ENCODE results near the gene SIGLEC8. TPM values are rescaled to one million over a fixed set of nuclear protein-coding genes. Genes with fewer than 3 reads are reported as not detected.

SIGLEC8 gene
- total and polyA plus RNA-seq, 2 experiments from 2014 or later = not detected

GRCh38 chr19:51433043-51433442 lies 25.2 kb downstream of the SIGLEC8 start:
- Histone ChIP-seq H3K4me3 (no peak overlapping the region), H2AFZ (no peak overlapping the region), H4K20me1 (ENCODE audit: insufficient read depth) (no peaks in the 10 kb centered on the region), H3K27ac (no peak overlapping the region), H3K9me3 (ENCODE audit: low read depth) (no peaks in the 10 kb centered on the region), H3K4me1 (ENCODE audit: insufficient read depth) (no peaks in the 10 kb centered on the region), H3K27me3 (replicated peaks; ENCODE audit: insufficient read depth) (no peaks in the 10 kb centered on the region), H3K9ac (no peak overlapping the region), H3K4me2 (ENCODE audit: unreplicated experiment) (no peak overlapping the region), H3F3A (ENCODE audit: insufficient read depth) (no peaks in the 10 kb centered on the region), H3K36me3 (ENCODE audit: low read depth) (no peaks in the 10 kb centered on the region), H3K79me2 (ENCODE audit: insufficient read depth) (no peaks in the 10 kb centered on the region), H3K9me2 (ENCODE audit: insufficient read depth) (no peaks in the 10 kb centered on the region)
- DNase-seq = no peak
- in situ Hi-C loops (cut with MboI) = no loop called here
- 24 to 26% methylated on average over 4 of the region's 4 CpGs for WGBS, 2 experiments (ENCODE audit: low coverage in 1 of 2, low lambda C conversion rate in 2 of 2, missing lambda C conversion rate in 2 of 2)
- TF ChIP-seq EZH2phosphoT487 (IDR thresholded peaks at IDR 0.05; ENCODE audit: insufficient read depth, low read depth) (no peak), EZH2 (IDR thresholded peaks at IDR 0.05; ENCODE audit: insufficient read depth, poor library complexity, severe bottlenecking) (no peak)

- no peaks in the 10 kb centered on the region for H3K9me2 ChIP-seq (ENCODE audit: insufficient read depth)
- no peaks in the 10 kb centered on the region for H4K20me1 ChIP-seq (ENCODE audit: insufficient read depth)
- no peaks in the 10 kb centered on the region for H3K36me3 ChIP-seq (ENCODE audit: low read depth)
- H3F3A ChIP-seq (ENCODE audit: insufficient read depth) = no peaks in the 10 kb centered on the region
- in situ Hi-C loops (cut with MboI) = no loop called here
- no peaks in the 10 kb centered on the region for H3K9me3 ChIP-seq (ENCODE audit: low read depth)
- no peak overlapping the region for H2AFZ ChIP-seq
- no peaks in the 10 kb centered on the region for H3K4me1 ChIP-seq (ENCODE audit: insufficient read depth)
- H3K27ac ChIP-seq = no peak overlapping the region
- H3K4me2 ChIP-seq (ENCODE audit: unreplicated experiment) = no peak overlapping the region
- no peaks in the 10 kb centered on the region for H3K79me2 ChIP-seq (ENCODE audit: insufficient read depth)
- 8 to 9% methylated on average over 3 of the region's 3 CpGs for WGBS, 2 experiments (ENCODE audit: low coverage in 1 of 2, low lambda C conversion rate in 2 of 2, missing lambda C conversion rate in 2 of 2)
- H3K27me3 ChIP-seq (replicated peaks; ENCODE audit: insufficient read depth) = no peaks in the 10 kb centered on the region
- TF ChIP-seq EZH2phosphoT487 (IDR thresholded peaks at IDR 0.05; ENCODE audit: insufficient read depth, low read depth) (no peak), EZH2 (IDR thresholded peaks at IDR 0.05; ENCODE audit: insufficient read depth, poor library complexity, severe bottlenecking) (no peak)
- no peak for DNase-seq
- no peak overlapping the region for H3K4me3 ChIP-seq
- H3K9ac ChIP-seq = no peak overlapping the region
Measured at GRCh38 chr19:51431124-51431523, 27.1 kb downstream of the SIGLEC8 start.

- TF ChIP-seq EZH2 (IDR thresholded peaks at IDR 0.05; ENCODE audit: insufficient read depth, poor library complexity, severe bottlenecking) (no peak), EZH2phosphoT487 (IDR thresholded peaks at IDR 0.05; ENCODE audit: insufficient read depth, low read depth) (no peak)
- Histone ChIP-seq H3K27me3 (replicated peaks; ENCODE audit: insufficient read depth) (no peaks in the 10 kb centered on the region), H3K9ac (no peak overlapping the region), H3K9me3 (ENCODE audit: low read depth) (no peaks in the 10 kb centered on the region), H3K79me2 (ENCODE audit: insufficient read depth) (no peaks in the 10 kb centered on the region), H3K27ac (no peak overlapping the region), H3K4me2 (ENCODE audit: unreplicated experiment) (no peak overlapping the region), H3K36me3 (ENCODE audit: low read depth) (no peaks in the 10 kb centered on the region), H2AFZ (no peak overlapping the region), H3F3A (ENCODE audit: insufficient read depth) (no peaks in the 10 kb centered on the region), H4K20me1 (ENCODE audit: insufficient read depth) (no peaks in the 10 kb centered on the region), H3K4me3 (no peak overlapping the region), H3K9me2 (ENCODE audit: insufficient read depth) (no peaks in the 10 kb centered on the region), H3K4me1 (ENCODE audit: insufficient read depth) (no peaks in the 10 kb centered on the region)
- in situ Hi-C loops (cut with MboI) = no loop called here
- no peak for DNase-seq
- 4 to 5% methylated on average over 3 of the region's 3 CpGs for WGBS, 2 experiments (ENCODE audit: low coverage in 1 of 2, low lambda C conversion rate in 2 of 2, missing lambda C conversion rate in 2 of 2)
Measured at GRCh38 chr19:51430221-51430620, 28.0 kb downstream of the SIGLEC8 start.

- no peak for TF ChIP-seq EZH2phosphoT487 (IDR thresholded peaks at IDR 0.05; ENCODE audit: insufficient read depth, low read depth)
- TF ChIP-seq EZH2 (IDR thresholded peaks at IDR 0.05; ENCODE audit: insufficient read depth, poor library complexity, severe bottlenecking) = no peak
- H2AFZ ChIP-seq = no peak overlapping the region
- no peaks in the 10 kb centered on the region for H3K36me3 ChIP-seq (ENCODE audit: low read depth)
- no peaks in the 10 kb centered on the region for H3F3A ChIP-seq (ENCODE audit: insufficient read depth)
- H3K27me3 ChIP-seq (replicated peaks; ENCODE audit: insufficient read depth) = no peaks in the 10 kb centered on the region
- WGBS, 2 experiments (ENCODE audit: low coverage in 1 of 2, low lambda C conversion rate in 2 of 2, missing lambda C conversion rate in 2 of 2) = 24 to 26% methylated on average over 3 of the region's 3 CpGs
- no peak overlapping the region for H3K4me2 ChIP-seq (ENCODE audit: unreplicated experiment)
- no peaks in the 10 kb centered on the region for H3K79me2 ChIP-seq (ENCODE audit: insufficient read depth)
- H4K20me1 ChIP-seq (ENCODE audit: insufficient read depth) = no peaks in the 10 kb centered on the region
- no peaks in the 10 kb centered on the region for H3K4me1 ChIP-seq (ENCODE audit: insufficient read depth)
- H3K9me2 ChIP-seq (ENCODE audit: insufficient read depth) = no peaks in the 10 kb centered on the region
- H3K27ac ChIP-seq = no peak overlapping the region
- no peak overlapping the region for H3K4me3 ChIP-seq
- H3K9ac ChIP-seq = no peak overlapping the region
- no peak for DNase-seq
- H3K9me3 ChIP-seq (ENCODE audit: low read depth) = no peaks in the 10 kb centered on the region
- in situ Hi-C loops (cut with MboI) = no loop called here
Measured at GRCh38 chr19:51427201-51427600, 31.1 kb downstream of the SIGLEC8 start.

GRCh38 chr19:51422053-51422448 lies 36.2 kb downstream of the SIGLEC8 start:
- H3K27me3 ChIP-seq (replicated peaks; ENCODE audit: insufficient read depth) = no peaks in the 10 kb centered on the region
- no peaks in the 10 kb centered on the region for H3K9me3 ChIP-seq (ENCODE audit: low read depth)
- TF ChIP-seq EZH2phosphoT487 (IDR thresholded peaks at IDR 0.05; ENCODE audit: insufficient read depth, low read depth) = no peak
- peak; percentile 88 for DNase-seq
- 2 to 10% methylated on average over 10 to 17 of the region's 19 CpGs for WGBS, 2 experiments (ENCODE audit: low coverage in 1 of 2, low lambda C conversion rate in 2 of 2, missing lambda C conversion rate in 2 of 2)
- H3K4me2 ChIP-seq (ENCODE audit: unreplicated experiment) = no peak overlapping the region
- no peak overlapping the region for H3K4me3 ChIP-seq
- H3K36me3 ChIP-seq (ENCODE audit: low read depth) = no peaks in the 10 kb centered on the region
- no peak overlapping the region for H2AFZ ChIP-seq
- no peak overlapping the region for H3K9ac ChIP-seq
- H3F3A ChIP-seq (ENCODE audit: insufficient read depth) = no peaks in the 10 kb centered on the region
- H4K20me1 ChIP-seq (ENCODE audit: insufficient read depth) = no peaks in the 10 kb centered on the region
- H3K79me2 ChIP-seq (ENCODE audit: insufficient read depth) = no peaks in the 10 kb centered on the region
- in situ Hi-C loops (cut with MboI) = no loop called here
- H3K9me2 ChIP-seq (ENCODE audit: insufficient read depth) = no peaks in the 10 kb centered on the region
- H3K4me1 ChIP-seq (ENCODE audit: insufficient read depth) = no peaks in the 10 kb centered on the region
- H3K27ac ChIP-seq = no peak overlapping the region
